Activated effector memory CD4-positive, alpha-beta T cell treated with anti-CD3 and anti-CD28 coated beads, Interleukin-2, amount 50 U/mL, for 16 hours (primary cell): Measurements from ENCODE around the gene NOTO.
A peak's percentile ranks its signal among the peaks of the same experiment; 100 is the strongest.

Source experiments
- DNase-seq: peaks from one replicate; pipeline ENCODE4 v3.0.0-alpha.2; 2020

Gene NOTO

GRCh38 chr2:73203055-73203681 is 794 bp downstream of the NOTO start:
- no peak for DNase-seq

GRCh38 chr2:73205611-73206010 is 3.2 kb downstream of the NOTO start:
- no peak for DNase-seq

- DNase-seq = no peak
Measured at GRCh38 chr2:73208258-73208657, 5.9 kb downstream of the NOTO start.

GRCh38 chr2:73210019-73210418 is 7.6 kb downstream of the NOTO start:
- DNase-seq = no peak

GRCh38 chr2:73210696-73211095 is 8.3 kb downstream of the NOTO start:
- DNase-seq = no peak

GRCh38 chr2:73212098-73212447 is 9.7 kb downstream of the NOTO start:
- no peak for DNase-seq

- peak; percentile 91 for DNase-seq
Measured at GRCh38 chr2:73212448-73213176, 10.2 kb downstream of the NOTO start.

GRCh38 chr2:73214120-73215035 is 12.0 kb downstream of the NOTO start, which contains the start of gene SMYD5:
Gene SMYD5 (plus strand): TSS chr2:73214245. CDS start chr2:73214267, 22 bp downstream.
- DNase-seq = peak; percentile 96

GRCh38 chr2:73215254-73215653 is 12.9 kb downstream of the NOTO start:
- no peak for DNase-seq

GRCh38 chr2:73217160-73217559 is 14.8 kb downstream of the NOTO start:
- DNase-seq = peak; percentile 10

- DNase-seq = no peak
Measured at GRCh38 chr2:73217826-73218225, 15.5 kb downstream of the NOTO start.

GRCh38 chr2:73218298-73218697 is 15.9 kb downstream of the NOTO start:
- DNase-seq = peak; percentile 8

GRCh38 chr2:73223821-73224220 is 21.4 kb downstream of the NOTO start:
- DNase-seq = peak; percentile 36

GRCh38 chr2:73225513-73226360 is 23.4 kb downstream of the NOTO start:
- DNase-seq = no peak

- DNase-seq = no peak
Measured at GRCh38 chr2:73227086-73227485, 24.7 kb downstream of the NOTO start.

- DNase-seq = no peak
Measured at GRCh38 chr2:73228631-73229030, 26.3 kb downstream of the NOTO start.

GRCh38 chr2:73232403-73233153 is 30.2 kb downstream of the NOTO start:
- no peak for DNase-seq

- DNase-seq = peak; percentile 98
Measured at GRCh38 chr2:73233154-73233931, 31.0 kb downstream of the NOTO start, which contains the start of gene PRADC1. Gene PRADC1 (minus strand): TSS chr2:73233239. CDS start chr2:73233160, 79 bp downstream.

GRCh38 chr2:73233932-73234832 is 31.8 kb downstream of the NOTO start, which contains the start of gene CCT7:
Gene CCT7 (plus strand): TSS chr2:73234308. CDS start chr2:73234379, 71 bp downstream.
- DNase-seq = peak; percentile 95
